Placental epithelial cell (primary cell): Measurements from ENCODE around the gene TMEM222. TPM values are rescaled to one million over a fixed set of nuclear protein-coding genes. Genes with fewer than 3 reads are reported as not detected.

Source experiments
- small RNA-seq: library from RNA; depleted of rRNA; stranded (forward); fragments of <200 nt; gene quantifications from one replicate; pipeline ENCODE3, GENCODE V24; 2012
- total RNA-seq: library from RNA; depleted of rRNA; stranded (reverse); fragments of >200 nt; gene quantifications from 2 replicates; pipeline ENCODE4 v1.2.3, GENCODE V29; 2012

The TMEM222 gene
- 26.7 and 32.6 TPM in 2 replicates for total RNA-seq

GRCh38 chr1:27321813-27322568, at the start of gene TMEM222:
Gene TMEM222, plus strand, starts transcription at chr1:27322163. Its CDS starts 35 bp downstream, at chr1:27322198.

GRCh38 chr1:27341525-27342252, 19.7 kb downstream of the TMEM222 start, which contains the start of gene SYTL1:
Gene SYTL1, plus strand, starts transcription at chr1:27342022. Its CDS starts 3,313 bp downstream, at chr1:27345335.

GRCh38 chr1:27366411-27367159, 44.6 kb downstream of the TMEM222 start, which contains the start of gene MAP3K6:
Gene MAP3K6, minus strand, starts transcription at chr1:27366961. Its CDS starts 364 bp downstream, at chr1:27366597.

GRCh38 chr1:27374362-27375086, 52.6 kb downstream of the TMEM222 start, which contains the start of gene FCN3:
Gene FCN3, minus strand, starts transcription at chr1:27374824. Its CDS starts 6 bp downstream, at chr1:27374818.

GRCh38 chr1:27383039-27383605, 61.2 kb downstream of the TMEM222 start, which contains the start of gene CD164L2:
Gene CD164L2, minus strand, starts transcription at chr1:27383333. Its CDS starts 94 bp downstream, at chr1:27383239.

Small RNAs within 50 kb of the gene (small RNA-seq; reads per million reads assigned to genes)
- 0.14 reads per million for gene RNU6-48P

Other genes with a start within 250 kb of the TMEM222 start
- 10.0 and 11.4 TPM in 2 replicates for gene SLC9A1, start 167.0 kb upstream of the TMEM222 start, total RNA-seq
- gene WDTC1, start 87.5 kb upstream of the TMEM222 start, total RNA-seq: 19.2 and 20.2 TPM in 2 replicates
- 165 and 225 TPM in 2 replicates for gene SYTL1, start 19.9 kb downstream of the TMEM222 start, total RNA-seq
- 28.3 and 35.2 TPM in 2 replicates for gene MAP3K6, start 44.8 kb downstream of the TMEM222 start, total RNA-seq
- not detected in 2 replicates for gene FCN3, start 52.7 kb downstream of the TMEM222 start, total RNA-seq
- 0.65 and 0.79 TPM in 2 replicates for gene CD164L2, start 61.2 kb downstream of the TMEM222 start, total RNA-seq
- 0.11 TPM in 1 of 2 replicates, not detected in the other for gene GPR3, start 70.5 kb downstream of the TMEM222 start, total RNA-seq
- gene WASF2, start 168.0 kb downstream of the TMEM222 start, total RNA-seq: 19.7 and 21.6 TPM in 2 replicates